ENCODE data around the gene EPHB3.
A peak's percentile ranks its signal among the peaks of the same experiment; 100 is the strongest.

Gene EPHB3

DNA sequence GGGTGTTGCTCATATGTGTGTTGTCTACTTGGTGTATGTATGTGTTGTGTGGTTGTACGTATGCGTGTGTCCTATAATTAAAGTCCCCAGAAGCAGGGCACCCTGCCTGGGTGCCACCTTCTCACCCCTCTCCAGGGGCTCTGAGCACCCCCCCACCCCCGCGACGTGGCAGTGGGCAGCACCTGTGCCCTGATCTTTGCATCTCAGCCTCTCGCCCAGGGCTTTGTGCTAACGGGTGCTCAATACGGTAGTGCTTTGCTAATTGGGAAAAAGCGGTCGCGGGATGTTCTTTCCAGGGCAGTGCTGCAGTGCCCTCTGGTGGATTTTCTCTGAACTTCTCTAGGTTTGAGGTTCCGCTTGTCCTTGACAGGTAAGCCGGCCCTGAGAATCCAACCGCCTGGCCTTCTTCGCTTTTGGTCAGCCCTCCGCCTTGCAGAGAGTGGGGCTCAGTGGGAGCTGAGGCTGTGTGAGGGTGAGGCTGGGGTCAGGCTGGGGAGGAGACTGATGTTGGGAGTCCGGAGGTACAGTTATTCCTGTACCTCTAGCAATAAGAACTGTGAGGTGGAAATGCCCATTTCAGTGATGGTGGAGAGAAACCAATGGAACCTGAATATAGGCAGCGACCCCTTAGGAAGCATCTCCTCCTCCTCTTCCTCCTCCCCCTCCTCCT is 17.6 kb upstream of the EPHB3 start:
- ATAC-seq = peak; percentile 63 to 67

GRCh38 chr3:184544513-184544861 is 17.1 kb upstream of the EPHB3 start:
- ATAC-seq = no peak

- no peak for ATAC-seq
Observed at GRCh38 chr3:184545769-184546168, 15.8 kb upstream of the EPHB3 start.

DNA sequence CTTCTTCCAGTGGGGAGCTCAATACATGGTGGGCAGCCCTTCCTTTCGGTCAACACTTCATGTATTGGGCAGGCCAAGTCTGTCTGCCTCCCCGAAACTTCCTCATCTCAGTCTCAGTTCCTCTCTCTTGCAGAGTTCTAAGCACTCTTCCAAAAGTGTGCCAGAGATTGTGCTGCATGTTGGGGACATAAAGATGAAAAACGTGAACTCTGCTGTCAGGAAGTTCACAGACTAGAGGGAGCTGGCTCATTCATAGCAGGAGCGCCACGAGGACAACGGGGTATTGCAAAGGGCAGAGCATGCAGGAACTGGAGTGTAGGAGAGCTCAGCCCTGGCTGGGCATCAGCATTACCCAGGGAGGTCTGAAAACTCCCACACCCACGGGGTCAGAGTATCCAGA is 15.3 kb upstream of the EPHB3 start:
- no peak for ATAC-seq

DNA sequence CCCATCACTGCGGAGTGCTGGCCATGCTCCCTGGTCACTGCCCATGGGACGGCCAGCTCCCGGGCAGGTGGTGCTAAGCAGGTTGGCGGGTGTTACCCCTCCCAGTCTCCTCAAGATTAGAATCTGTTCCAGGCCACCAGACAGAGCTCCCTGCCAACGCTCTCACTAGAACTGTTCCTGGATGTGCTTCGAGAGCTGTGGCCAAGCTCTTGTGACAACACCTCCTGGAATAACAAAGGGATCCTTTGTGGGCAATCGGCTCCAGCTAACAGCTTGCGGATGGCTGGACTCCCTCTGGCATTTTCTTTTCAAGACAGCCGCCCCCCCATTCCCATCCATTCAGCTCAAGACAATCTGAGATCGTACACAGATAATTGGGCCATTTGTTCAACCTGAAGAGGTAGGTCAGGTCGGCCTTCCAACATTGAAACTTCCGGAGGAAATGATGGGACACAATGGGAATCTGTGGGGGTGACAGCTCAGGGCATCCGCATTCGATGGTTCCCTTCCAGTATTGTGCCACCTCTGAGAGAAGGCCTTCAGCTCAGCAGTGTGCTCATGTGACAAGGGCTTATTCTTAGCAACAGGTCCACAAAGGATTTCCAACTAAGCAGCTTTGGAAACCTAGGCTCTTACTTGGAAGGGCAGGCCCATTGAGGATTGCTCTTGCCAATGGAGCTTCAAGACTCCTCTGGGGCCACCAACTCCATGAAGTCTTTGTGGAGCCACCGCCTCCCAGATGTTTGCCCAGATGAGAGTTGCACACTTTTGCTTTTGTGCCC is 11.6 kb upstream of the EPHB3 start:
- ATAC-seq = no peak

GRCh38 chr3:184551103-184551502 is 10.5 kb upstream of the EPHB3 start:
- no peak for ATAC-seq

- no peak for ATAC-seq
Observed at GRCh38 chr3:184551614-184552256, 9.8 kb upstream of the EPHB3 start.

DNA sequence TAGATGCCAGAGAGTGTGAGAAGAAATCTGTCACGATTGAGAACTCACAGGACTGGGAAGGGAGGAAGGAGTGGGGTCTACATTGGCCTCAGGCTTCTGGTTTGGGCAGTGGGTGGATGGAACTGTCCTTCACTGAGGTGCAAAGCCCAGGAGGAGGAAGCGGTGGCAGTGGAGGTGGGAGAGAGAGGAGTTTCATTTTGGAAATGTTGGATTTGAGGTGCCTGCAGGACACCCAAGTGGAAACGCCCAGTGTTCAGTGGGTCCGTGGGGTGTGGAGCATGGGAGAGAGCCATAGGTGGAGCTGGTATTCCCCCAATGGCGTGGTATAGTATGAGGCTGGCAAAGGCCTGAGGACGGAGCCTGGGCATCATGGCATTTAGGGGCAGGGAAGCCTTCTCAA is 9.3 kb upstream of the EPHB3 start:
- no peak for ATAC-seq

- no peak for ATAC-seq
Observed at GRCh38 chr3:184552863-184553262, 8.7 kb upstream of the EPHB3 start.

DNA sequence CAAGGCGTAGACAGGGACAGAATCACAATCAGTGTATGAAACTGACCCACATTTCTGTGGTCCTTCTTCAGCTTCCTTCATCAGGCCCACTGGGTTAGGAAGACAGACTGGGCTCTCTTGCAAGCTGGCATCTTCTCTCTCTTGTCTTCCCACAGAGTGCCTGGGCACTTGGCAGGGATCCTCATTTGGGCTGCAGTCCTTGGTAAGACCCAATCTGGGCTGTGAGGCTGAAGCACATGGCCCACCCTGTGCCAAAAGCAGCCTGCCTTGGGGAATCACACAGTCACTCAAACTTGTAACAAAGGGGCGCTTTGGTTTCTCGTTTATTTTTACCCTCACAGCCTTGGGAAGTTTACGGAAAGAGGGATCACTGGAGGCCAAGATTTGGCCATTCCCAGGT is 8.2 kb upstream of the EPHB3 start:
- ATAC-seq = no peak

DNA sequence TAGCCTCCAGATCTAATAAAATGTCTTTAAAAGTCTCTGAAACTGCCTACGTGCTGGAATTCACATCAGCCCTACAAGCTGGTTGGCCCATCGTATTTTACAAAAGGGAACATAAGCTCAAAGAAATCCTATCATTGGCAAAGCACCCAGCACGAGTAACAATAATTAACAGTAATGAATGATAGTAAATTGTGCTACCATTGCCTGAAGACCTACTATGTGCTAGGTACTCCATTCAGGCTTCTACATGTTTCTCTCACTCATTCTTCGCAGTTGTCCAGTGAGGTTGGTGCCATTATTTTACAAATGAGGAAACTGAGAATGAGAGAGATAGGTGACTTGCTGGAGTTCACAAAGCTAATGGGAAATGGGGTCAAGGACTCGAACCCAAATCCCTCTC is 7.1 kb upstream of the EPHB3 start:
- ATAC-seq = no peak

- no peak for ATAC-seq
Observed at GRCh38 chr3:184556582-184557347, 4.8 kb upstream of the EPHB3 start.

DNA sequence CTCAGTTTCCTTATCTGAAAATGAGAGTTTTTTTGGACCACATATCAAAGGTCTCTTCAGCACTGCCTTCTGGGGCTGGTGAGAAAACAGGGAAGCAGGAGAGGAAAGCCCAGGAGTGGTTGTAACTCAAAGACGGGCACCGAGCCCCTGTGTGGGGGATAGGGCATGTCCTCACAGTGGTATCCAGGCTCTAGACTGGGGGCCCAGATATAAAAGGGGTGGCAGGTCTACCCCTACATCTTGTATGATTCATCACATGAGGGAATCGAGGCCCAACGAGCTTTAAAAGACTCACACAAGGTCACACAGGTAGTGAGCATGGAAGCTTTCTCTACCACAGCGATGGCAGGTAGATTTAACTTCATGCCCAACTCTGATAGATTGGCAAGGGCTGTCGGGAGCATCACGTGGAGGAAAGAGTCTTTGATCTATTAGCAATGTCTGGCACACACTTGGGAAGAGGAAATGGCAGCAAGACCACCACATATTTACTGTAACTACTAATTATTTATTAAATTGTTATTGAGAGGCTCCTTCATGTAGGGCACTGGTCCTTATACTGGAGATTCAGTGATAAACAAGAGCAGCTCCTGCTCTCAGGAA is 4.1 kb upstream of the EPHB3 start:
- ATAC-seq = no peak

GRCh38 chr3:184558726-184559125 is 2.9 kb upstream of the EPHB3 start:
- no peak for ATAC-seq

GRCh38 chr3:184559336-184559735 is 2.2 kb upstream of the EPHB3 start:
- no peak for ATAC-seq

GRCh38 chr3:184560531-184560930 is 1.1 kb upstream of the EPHB3 start:
- ATAC-seq = no peak

GRCh38 chr3:184561913-184562877 is 610 bp downstream of the EPHB3 start:
- ATAC-seq = no peak

- ATAC-seq = no peak
Observed at GRCh38 chr3:184562878-184563560, 1.4 kb downstream of the EPHB3 start.

GRCh38 chr3:184563561-184563925 is 2.0 kb downstream of the EPHB3 start:
- ATAC-seq = no peak

- no peak for ATAC-seq
Observed at GRCh38 chr3:184563941-184564684, 2.5 kb downstream of the EPHB3 start.
